Ectodermal cell (in vitro differentiated cells): ENCODE measurements around the gene PTPRF.

Experiments used
- H3K27ac ChIP-seq: 2 replicates; pipeline ENCODE4 v1.7.0; 2013; ENCODE audit warnings: mild to moderate bottlenecking, low read depth, low read length; ENCODE audit not compliant: insufficient read depth, poor library complexity, severe bottlenecking
- H3K27me3 ChIP-seq: 2 replicates; pipeline ENCODE4 v1.7.0; 2013; ENCODE audit warnings: mild to moderate bottlenecking, low read length; ENCODE audit not compliant: insufficient read depth, control insufficient read depth, poor library complexity, severe bottlenecking
- H3K36me3 ChIP-seq: one replicate; pipeline ENCODE4 v1.7.0; 2013; ENCODE audit warnings: low read length; ENCODE audit not compliant: control insufficient read depth, insufficient read depth
- H3K4me1 ChIP-seq: one replicate; pipeline ENCODE4 v1.7.0; 2013; ENCODE audit warnings: low read length; ENCODE audit not compliant: control insufficient read depth, insufficient read depth
- H3K4me3 ChIP-seq: 2 replicates; pipeline ENCODE4 v1.7.0; 2013; ENCODE audit warnings: low read depth, low read length, control low read depth; ENCODE audit not compliant: insufficient read depth
- H3K9me3 ChIP-seq: 2 replicates; pipeline ENCODE4 v1.7.0; 2013; ENCODE audit warnings: mild to moderate bottlenecking, low read length, moderate library complexity; ENCODE audit not compliant: control insufficient read depth
- WGBS, 2 experiments: methylation state at CpG; one replicate each; pipeline ENCODE4 v1.1.7; 2013; ENCODE audit warnings: missing lambda C conversion rate in 2 of 2; 5-methylcytosine and 5-hydroxymethylcytosine counted together

PTPRF gene

GRCh38 chr1:43673261-43673660 is 142.6 kb downstream of the PTPRF start:
- 95 to 97% methylated on average over 7 of the region's 7 CpGs for WGBS, 2 experiments

More at GRCh38 chr1:43673261-43673660, 142.6 kb downstream of the PTPRF start:
- Histone ChIP-seq H3K4me3 (no peak overlapping the region), H3K4me1 (no peaks in the 10 kb centered on the region), H3K27me3 (no peaks in the 10 kb centered on the region), H3K36me3 (peaks cover 62% of the 10 kb centered on the region), H3K27ac (no peak overlapping the region), H3K9me3 (no peaks in the 10 kb centered on the region)
